ENCODE results near the gene ARL13B.
A peak's percentile ranks its signal among the peaks of the same experiment; 100 is the strongest.
"Not testable (repeated sequence)": the region's sequence is repeated elsewhere in the genome, so short reads cannot be mapped to it uniquely, and the experiment has no call there.

Gene ARL13B

GRCh38 chr3:94001827-94002495 lies 22.0 kb downstream of the ARL13B start:
- no peak for DNase-seq

- no peak for DNase-seq
Observed at GRCh38 chr3:94004301-94004910, 24.5 kb downstream of the ARL13B start.

GRCh38 chr3:94008253-94008652 lies 28.3 kb downstream of the ARL13B start:
- DNase-seq, result no peak

- DNase-seq, result no peak
Observed at GRCh38 chr3:94009608-94010007, 29.7 kb downstream of the ARL13B start.

- DNase-seq, result no peak
Observed at GRCh38 chr3:94011233-94011711, 31.3 kb downstream of the ARL13B start.

- DNase-seq, result no peak
Observed at GRCh38 chr3:94012185-94012584, 32.2 kb downstream of the ARL13B start.

GRCh38 chr3:94015025-94015424 lies 35.1 kb downstream of the ARL13B start:
- DNase-seq, result no peak

GRCh38 chr3:94019659-94020058 lies 39.7 kb downstream of the ARL13B start:
- no peak for DNase-seq

- DNase-seq, result no peak
Observed at GRCh38 chr3:94020293-94020692, 40.3 kb downstream of the ARL13B start.

GRCh38 chr3:94024385-94024784 lies 44.4 kb downstream of the ARL13B start:
- no peak for DNase-seq

GRCh38 chr3:94026623-94027022 lies 46.7 kb downstream of the ARL13B start:
- DNase-seq, result no peak

- DNase-seq, result no peak
Observed at GRCh38 chr3:94028093-94028837, 48.3 kb downstream of the ARL13B start, which contains the start of gene STX19. STX19 (minus strand) TSS chr3:94028597; CDS start chr3:94015269, 13,328 bp downstream.

- DNase-seq, result no peak
Observed at GRCh38 chr3:94036909-94037507, 57.1 kb downstream of the ARL13B start.

GRCh38 chr3:94043285-94043684 lies 63.3 kb downstream of the ARL13B start:
- DNase-seq, result no peak

- not testable (repeated sequence) for DNase-seq
Observed at GRCh38 chr3:94044100-94044936, 64.4 kb downstream of the ARL13B start.

- DNase-seq, result no peak
Observed at GRCh38 chr3:94046533-94046932, 66.6 kb downstream of the ARL13B start.

- no peak for DNase-seq
Observed at GRCh38 chr3:94049267-94049666, 69.3 kb downstream of the ARL13B start.

- no peak for DNase-seq
Observed at GRCh38 chr3:94050546-94050945, 70.6 kb downstream of the ARL13B start.

GRCh38 chr3:94061297-94061696 lies 81.3 kb downstream of the ARL13B start:
- no peak for DNase-seq

- peak; percentile 68 for DNase-seq
Observed at GRCh38 chr3:94062513-94063404, 82.8 kb downstream of the ARL13B start, which contains the start of the genes DHFR2 and NSUN3. DHFR2 (minus strand) TSS chr3:94062916; CDS start chr3:94061511, 1,405 bp downstream. NSUN3 (plus strand) TSS chr3:94063061; CDS start chr3:94063127, 66 bp downstream.

GRCh38 chr3:94063496-94064119 lies 83.7 kb downstream of the ARL13B start:
- no peak for DNase-seq
